Measurements from ENCODE around the gene PPP1R14C. TPM values are rescaled to one million over a fixed set of nuclear protein-coding genes. Genes with fewer than 3 reads are reported as not detected.

PPP1R14C gene
- polyA plus RNA-seq, 1 donor from 2014 or later: 14.0 TPM

DNA sequence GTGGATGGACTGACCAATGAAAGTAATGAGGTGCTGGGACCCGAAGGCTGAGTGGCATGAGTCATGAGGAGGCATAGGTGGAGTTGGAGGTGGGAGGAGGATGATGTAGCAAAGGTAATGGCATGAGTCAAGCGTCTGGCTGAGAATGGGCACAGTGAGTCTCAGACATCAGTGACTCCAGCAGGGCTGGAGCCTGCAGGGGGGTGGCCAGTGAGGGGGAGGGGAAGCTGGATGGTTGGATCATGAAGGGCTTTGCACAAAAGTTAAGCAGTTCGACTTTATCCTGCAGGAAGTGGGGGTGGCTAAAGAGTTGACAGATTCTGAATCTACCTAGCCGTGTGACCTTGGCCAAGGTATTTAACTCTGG, 127.0 kb downstream of the PPP1R14C start:
- no peaks in the 10 kb centered on the region for H3K79me2 ChIP-seq (replicated peaks; ENCODE audit: insufficient read depth, low read length)
- H3K9ac ChIP-seq (ENCODE audit: low read length): no peak overlapping the region
- H3K27me3 ChIP-seq (ENCODE audit: insufficient read depth, low read depth, low read length): no peaks in the 10 kb centered on the region
- no peaks in the 10 kb centered on the region for H3K9me2 ChIP-seq (ENCODE audit: insufficient read depth, low read length)
- no peaks in the 10 kb centered on the region for H3K36me3 ChIP-seq (ENCODE audit: insufficient read depth, low read length)
- no peaks in the 10 kb centered on the region for H3F3A ChIP-seq (ENCODE audit: insufficient read depth, low read length, poor library complexity, severe bottlenecking)
- no peaks in the 10 kb centered on the region for H4K20me1 ChIP-seq (ENCODE audit: insufficient read depth)
- H3K9me3 ChIP-seq (ENCODE audit: low read length): no peaks in the 10 kb centered on the region
- H3K4me3 ChIP-seq (ENCODE audit: low read length): no peak overlapping the region
- no peak overlapping the region for H2AFZ ChIP-seq (ENCODE audit: low read depth, low read length)
- TF ChIP-seq, protein P1, sequence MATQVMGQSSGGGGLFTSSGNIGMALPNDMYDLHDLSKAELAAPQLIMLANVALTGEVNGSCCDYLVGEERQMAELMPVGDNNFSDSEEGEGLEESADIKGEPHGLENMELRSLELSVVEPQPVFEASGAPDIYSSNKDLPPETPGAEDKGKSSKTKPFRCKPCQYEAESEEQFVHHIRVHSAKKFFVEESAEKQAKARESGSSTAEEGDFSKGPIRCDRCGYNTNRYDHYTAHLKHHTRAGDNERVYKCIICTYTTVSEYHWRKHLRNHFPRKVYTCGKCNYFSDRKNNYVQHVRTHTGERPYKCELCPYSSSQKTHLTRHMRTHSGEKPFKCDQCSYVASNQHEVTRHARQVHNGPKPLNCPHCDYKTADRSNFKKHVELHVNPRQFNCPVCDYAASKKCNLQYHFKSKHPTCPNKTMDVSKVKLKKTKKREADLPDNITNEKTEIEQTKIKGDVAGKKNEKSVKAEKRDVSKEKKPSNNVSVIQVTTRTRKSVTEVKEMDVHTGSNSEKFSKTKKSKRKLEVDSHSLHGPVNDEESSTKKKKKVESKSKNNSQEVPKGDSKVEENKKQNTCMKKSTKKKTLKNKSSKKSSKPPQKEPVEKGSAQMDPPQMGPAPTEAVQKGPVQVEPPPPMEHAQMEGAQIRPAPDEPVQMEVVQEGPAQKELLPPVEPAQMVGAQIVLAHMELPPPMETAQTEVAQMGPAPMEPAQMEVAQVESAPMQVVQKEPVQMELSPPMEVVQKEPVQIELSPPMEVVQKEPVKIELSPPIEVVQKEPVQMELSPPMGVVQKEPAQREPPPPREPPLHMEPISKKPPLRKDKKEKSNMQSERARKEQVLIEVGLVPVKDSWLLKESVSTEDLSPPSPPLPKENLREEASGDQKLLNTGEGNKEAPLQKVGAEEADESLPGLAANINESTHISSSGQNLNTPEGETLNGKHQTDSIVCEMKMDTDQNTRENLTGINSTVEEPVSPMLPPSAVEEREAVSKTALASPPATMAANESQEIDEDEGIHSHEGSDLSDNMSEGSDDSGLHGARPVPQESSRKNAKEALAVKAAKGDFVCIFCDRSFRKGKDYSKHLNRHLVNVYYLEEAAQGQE (IDR thresholded peaks at IDR 0.05; ENCODE audit: borderline replicate concordance): no peak
- TF ChIP-seq MXI1 (conservative IDR thresholded peaks at IDR 0.05; ENCODE audit: poor library complexity, severe bottlenecking) (no peak), SMC3 (conservative IDR thresholded peaks at IDR 0.05; ENCODE audit: poor library complexity) (no peak), POLR2AphosphoS5 (IDR thresholded peaks at IDR 0.05) (no peak), EP300 (conservative IDR thresholded peaks at IDR 0.05; ENCODE audit: poor library complexity, severe bottlenecking) (no peak), TAF1 (IDR thresholded peaks at IDR 0.05; ENCODE audit: low read depth) (no peak), RAD21 (conservative IDR thresholded peaks at IDR 0.05) (no peak), EZH2 (IDR thresholded peaks at IDR 0.05; ENCODE audit: borderline replicate concordance, insufficient read depth, low read length, poor library complexity, severe bottlenecking) (no peak)
- TF ChIP-seq, protein P2, sequence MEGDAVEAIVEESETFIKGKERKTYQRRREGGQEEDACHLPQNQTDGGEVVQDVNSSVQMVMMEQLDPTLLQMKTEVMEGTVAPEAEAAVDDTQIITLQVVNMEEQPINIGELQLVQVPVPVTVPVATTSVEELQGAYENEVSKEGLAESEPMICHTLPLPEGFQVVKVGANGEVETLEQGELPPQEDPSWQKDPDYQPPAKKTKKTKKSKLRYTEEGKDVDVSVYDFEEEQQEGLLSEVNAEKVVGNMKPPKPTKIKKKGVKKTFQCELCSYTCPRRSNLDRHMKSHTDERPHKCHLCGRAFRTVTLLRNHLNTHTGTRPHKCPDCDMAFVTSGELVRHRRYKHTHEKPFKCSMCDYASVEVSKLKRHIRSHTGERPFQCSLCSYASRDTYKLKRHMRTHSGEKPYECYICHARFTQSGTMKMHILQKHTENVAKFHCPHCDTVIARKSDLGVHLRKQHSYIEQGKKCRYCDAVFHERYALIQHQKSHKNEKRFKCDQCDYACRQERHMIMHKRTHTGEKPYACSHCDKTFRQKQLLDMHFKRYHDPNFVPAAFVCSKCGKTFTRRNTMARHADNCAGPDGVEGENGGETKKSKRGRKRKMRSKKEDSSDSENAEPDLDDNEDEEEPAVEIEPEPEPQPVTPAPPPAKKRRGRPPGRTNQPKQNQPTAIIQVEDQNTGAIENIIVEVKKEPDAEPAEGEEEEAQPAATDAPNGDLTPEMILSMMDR (IDR thresholded peaks at IDR 0.05; ENCODE audit: poor library complexity, severe bottlenecking): no peak
- no peak overlapping the region for H3K4me2 ChIP-seq (ENCODE audit: low read length)
- no peak overlapping the region for H3K27ac ChIP-seq (ENCODE audit: low read length)

DNA sequence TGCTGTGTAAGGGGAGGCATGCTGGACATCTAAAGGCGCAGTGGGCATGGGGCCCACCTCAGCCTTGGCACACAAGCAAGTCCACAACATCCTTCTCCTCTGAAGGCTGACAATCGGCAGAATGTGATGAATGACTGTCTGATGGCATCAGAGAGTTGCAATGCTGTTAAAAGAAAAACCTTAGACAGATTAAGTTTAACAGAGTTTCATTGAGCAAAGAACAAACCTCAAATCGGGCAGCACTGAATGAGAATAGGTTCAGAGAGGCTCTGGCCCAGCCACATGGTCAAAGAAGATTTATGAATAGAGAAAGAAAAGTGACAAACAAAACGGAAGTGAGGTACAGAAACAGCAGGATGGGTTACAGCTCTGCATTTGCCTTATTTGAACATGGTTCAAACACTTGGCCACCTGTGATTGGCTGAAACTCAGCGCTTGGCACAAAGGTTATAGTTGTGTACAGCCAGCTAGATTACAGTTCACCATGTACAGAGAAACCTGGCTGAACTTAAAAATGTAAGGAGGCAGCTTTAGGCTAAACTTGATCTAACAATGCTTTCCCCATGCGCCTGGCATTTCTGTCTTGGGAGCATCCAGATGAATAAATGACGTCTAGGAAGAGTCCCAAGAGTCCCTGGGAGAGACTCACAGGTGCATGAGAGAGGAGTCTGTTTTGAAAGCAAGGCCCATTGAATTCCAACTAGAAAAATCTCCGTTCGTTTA, 127.6 kb downstream of the PPP1R14C start:
- H3K9ac ChIP-seq (ENCODE audit: low read length): no peak overlapping the region
- H3K9me3 ChIP-seq (ENCODE audit: low read length): no peaks in the 10 kb centered on the region
- H3K79me2 ChIP-seq (replicated peaks; ENCODE audit: insufficient read depth, low read length): no peaks in the 10 kb centered on the region
- TF ChIP-seq EZH2 (IDR thresholded peaks at IDR 0.05; ENCODE audit: borderline replicate concordance, insufficient read depth, low read length, poor library complexity, severe bottlenecking): no peak
- TF ChIP-seq RAD21 (conservative IDR thresholded peaks at IDR 0.05): no peak
- no peak for TF ChIP-seq MXI1 (conservative IDR thresholded peaks at IDR 0.05; ENCODE audit: poor library complexity, severe bottlenecking)
- H3K27me3 ChIP-seq (ENCODE audit: insufficient read depth, low read depth, low read length): no peaks in the 10 kb centered on the region
- no peak overlapping the region for H3K4me2 ChIP-seq (ENCODE audit: low read length)
- no peak overlapping the region for H2AFZ ChIP-seq (ENCODE audit: low read depth, low read length)
- H3K36me3 ChIP-seq (ENCODE audit: insufficient read depth, low read length): no peaks in the 10 kb centered on the region
- no peak overlapping the region for H3K27ac ChIP-seq (ENCODE audit: low read length)
- no peaks in the 10 kb centered on the region for H4K20me1 ChIP-seq (ENCODE audit: insufficient read depth)
- no peaks in the 10 kb centered on the region for H3K9me2 ChIP-seq (ENCODE audit: insufficient read depth, low read length)
- no peaks in the 10 kb centered on the region for H3F3A ChIP-seq (ENCODE audit: insufficient read depth, low read length, poor library complexity, severe bottlenecking)
- no peak overlapping the region for H3K4me3 ChIP-seq (ENCODE audit: low read length)

Data from neural cell (in vitro differentiated cells).